Measurements from ENCODE around the gene ATF7.
"Not testable (repeated sequence)": the region's sequence is repeated elsewhere in the genome, so short reads cannot be mapped to it uniquely, and the experiment has no call there.

ATF7 gene

DNA sequence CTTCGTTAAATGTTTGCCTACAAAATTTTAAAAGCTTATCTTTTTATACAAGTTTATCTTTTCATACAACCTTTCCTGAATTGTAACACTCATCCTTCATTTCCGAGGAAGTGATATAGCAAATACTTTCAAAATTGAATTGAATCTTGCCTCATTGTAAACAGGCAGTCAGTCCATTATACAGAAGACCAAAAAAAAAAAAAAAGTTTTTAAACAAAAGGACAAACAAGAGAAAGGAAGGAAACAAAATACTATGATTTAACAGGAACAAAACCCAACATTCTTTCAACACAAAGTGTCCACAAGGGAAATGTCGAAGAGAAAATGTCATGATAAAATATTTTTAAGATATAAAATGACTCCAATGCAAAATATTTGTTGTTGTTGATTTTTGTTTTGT, 8.5 kb downstream of the ATF7 start:
- H3K27ac ChIP-seq: no peak overlapping the region
- TF ChIP-seq, protein P1, sequence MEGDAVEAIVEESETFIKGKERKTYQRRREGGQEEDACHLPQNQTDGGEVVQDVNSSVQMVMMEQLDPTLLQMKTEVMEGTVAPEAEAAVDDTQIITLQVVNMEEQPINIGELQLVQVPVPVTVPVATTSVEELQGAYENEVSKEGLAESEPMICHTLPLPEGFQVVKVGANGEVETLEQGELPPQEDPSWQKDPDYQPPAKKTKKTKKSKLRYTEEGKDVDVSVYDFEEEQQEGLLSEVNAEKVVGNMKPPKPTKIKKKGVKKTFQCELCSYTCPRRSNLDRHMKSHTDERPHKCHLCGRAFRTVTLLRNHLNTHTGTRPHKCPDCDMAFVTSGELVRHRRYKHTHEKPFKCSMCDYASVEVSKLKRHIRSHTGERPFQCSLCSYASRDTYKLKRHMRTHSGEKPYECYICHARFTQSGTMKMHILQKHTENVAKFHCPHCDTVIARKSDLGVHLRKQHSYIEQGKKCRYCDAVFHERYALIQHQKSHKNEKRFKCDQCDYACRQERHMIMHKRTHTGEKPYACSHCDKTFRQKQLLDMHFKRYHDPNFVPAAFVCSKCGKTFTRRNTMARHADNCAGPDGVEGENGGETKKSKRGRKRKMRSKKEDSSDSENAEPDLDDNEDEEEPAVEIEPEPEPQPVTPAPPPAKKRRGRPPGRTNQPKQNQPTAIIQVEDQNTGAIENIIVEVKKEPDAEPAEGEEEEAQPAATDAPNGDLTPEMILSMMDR (conservative IDR thresholded peaks at IDR 0.05): no peak

DNA sequence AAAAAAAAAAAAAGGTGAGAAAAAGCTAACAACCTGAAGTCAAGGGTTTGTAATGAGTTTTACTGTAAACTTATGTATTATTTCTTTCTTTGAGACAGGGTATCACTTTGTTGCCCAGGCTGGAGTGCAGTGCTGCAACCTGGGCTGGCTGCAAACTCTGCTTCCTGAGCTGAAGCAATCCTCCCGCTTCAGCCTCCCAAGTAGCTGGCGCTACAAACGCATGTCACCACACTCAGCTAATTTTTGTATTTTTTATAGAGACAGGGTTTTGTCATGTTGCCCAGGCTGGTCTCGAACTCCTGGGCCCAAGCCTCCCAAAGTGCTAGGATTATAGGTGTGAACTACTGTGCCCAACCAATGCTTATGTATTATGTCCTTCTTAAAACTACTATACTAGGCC, 9.2 kb downstream of the ATF7 start:
- H3K27ac ChIP-seq: no peak overlapping the region
- TF ChIP-seq, protein P1 (conservative IDR thresholded peaks at IDR 0.05): no peak

DNA sequence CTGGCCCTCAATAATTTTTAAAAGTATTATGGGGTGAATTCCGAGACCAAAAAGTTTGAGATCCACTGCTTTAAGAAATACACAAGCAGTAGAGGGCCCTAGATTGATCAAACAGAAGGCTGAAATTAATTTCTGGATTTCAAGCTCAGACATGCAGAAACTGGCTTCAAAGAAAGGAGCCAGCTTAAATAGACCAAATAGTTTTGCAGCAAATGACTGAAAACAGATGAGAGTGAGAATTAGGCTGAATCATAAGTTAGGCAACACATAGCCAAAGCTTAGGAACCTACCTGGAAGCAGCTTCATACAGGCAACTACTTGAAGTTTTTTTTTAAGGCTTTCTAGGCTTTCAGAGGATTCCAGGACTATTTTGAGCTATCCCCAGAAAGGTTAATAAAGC, 12.4 kb downstream of the ATF7 start:
- TF ChIP-seq, protein P1 (conservative IDR thresholded peaks at IDR 0.05): no peak
- no peak overlapping the region for H3K27ac ChIP-seq

DNA sequence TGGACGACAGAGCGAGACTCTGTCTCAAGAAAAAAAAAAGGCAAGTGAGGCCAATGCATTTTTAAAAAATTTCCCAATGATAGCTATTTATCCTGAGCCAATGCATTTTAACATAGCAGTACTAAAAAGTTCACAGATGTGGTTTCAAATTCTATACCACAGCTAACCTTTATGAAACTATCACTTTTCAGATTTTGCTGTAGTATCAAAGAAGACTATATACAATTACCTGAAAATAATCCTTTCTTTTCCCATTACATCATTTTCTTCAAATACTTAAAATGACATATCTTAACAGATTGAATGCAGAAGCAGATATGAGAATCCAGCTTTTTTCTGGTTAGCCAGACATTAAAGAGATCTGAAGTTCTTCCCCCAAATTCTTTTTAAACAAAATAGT, 13.2 kb downstream of the ATF7 start:
- H3K27ac ChIP-seq: no peak overlapping the region
- TF ChIP-seq, protein P1 (conservative IDR thresholded peaks at IDR 0.05): no peak

DNA sequence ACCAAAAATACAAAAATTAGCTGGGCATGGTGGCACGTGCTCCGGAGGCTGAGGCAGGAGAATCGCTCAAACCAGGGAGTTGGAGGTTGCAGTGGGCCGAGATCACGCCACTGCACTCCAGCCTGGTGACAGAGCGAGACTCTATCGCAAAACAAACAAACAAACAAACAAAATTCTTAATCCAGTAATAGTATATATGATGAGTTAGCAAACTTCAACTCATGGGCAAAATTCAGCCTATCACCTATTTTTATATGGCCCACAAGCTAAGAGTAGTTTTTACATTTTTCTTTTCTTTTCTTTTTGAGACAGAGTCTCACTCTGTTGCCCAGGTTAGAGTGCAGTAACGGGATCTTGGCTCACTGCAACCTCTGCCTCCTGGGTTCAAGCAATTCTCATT, 14.9 kb downstream of the ATF7 start:
- no peak overlapping the region for H3K27ac ChIP-seq
- TF ChIP-seq, protein P1 (conservative IDR thresholded peaks at IDR 0.05): no peak

DNA sequence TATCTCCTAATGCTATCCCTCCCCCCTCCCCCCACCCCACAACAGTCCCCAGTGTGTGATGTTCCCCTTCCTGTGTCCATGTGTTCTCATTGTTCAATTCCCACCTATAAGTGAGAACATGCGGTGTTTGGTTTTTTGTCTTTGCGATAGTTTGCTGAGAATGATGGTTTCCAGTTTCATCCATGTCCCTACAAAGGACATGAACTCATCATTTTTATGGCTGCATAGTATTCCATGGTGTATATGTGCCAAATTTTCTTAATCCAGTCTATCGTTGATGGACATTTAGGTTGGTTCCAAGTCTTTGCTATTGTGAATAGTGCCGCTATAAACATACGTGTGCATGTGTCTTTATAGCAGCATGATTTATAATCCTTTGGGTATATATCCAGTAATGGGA, 19.5 kb downstream of the ATF7 start:
- not testable (repeated sequence) for H3K27ac ChIP-seq

DNA sequence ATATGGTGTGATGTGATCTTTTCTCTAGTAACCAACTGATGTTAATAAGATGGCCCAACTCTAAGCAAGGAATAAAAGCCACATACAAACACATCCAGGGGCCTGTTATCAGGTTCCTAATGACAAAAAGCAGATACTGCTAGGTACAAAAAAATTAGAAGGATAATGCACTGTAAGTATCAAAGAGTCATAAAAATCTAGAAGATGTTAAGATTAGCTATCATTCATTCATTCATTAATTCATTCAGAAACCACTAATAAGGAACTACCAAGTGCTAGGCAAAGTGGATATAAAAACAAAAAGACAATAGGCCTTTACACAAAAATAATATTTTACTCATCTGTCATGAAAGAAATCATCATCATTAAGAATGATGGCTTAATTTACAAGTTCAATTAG, 21.6 kb downstream of the ATF7 start:
- H3K27ac ChIP-seq: peak overlapping the region; percentile 83; the same call in 1 of the 2 replicates
- TF ChIP-seq, protein P1 (conservative IDR thresholded peaks at IDR 0.05): no peak

DNA sequence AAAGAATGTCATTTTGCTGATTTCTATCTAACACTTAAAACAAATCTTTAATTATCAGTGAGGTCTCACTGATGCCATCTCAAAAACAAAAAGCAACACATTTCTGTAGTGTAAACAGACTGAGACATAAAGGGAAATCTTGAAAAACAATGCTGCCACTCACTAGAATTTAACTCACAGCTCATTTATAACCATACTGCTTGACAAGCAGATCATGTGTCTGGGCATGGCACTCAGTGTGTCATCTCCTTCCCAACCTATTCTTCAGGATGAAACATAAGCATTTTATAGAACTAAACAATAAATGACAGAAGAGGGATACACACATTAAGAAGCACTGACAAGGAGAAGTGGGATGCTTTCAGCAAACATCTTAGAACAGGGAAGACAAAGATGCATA, 22.4 kb downstream of the ATF7 start:
- TF ChIP-seq, protein P1 (conservative IDR thresholded peaks at IDR 0.05): no peak
- H3K27ac ChIP-seq: peak overlapping the region; percentile 83
